Lower leg skin (tissue), 3 donors: ENCODE results near the gene CLPTM1L.

Source experiments
- CTCF ChIP-seq, 3 donors: fragments of 450-650 bp; IDR thresholded peaks; one replicate each; pipeline ENCODE4 v1.5.1; 2016; ENCODE audit warnings: antibody characterized with exemption in 3 of 3, mild to moderate bottlenecking in 3 of 3, moderate library complexity in 2 of 3
- POLR2A ChIP-seq, 2 donors: fragments of 450-650 bp; IDR thresholded peaks; one replicate each; pipeline ENCODE4 v1.6.1; 2016 to 2017; ENCODE audit warnings: antibody characterized with exemption in 2 of 2, mild to moderate bottlenecking in 1 of 2, moderate library complexity in 1 of 2

- TF ChIP-seq CTCF (IDR thresholded peaks at IDR 0.05): no peak
- no peak for TF ChIP-seq POLR2A (IDR thresholded peaks at IDR 0.05)
These were observed 43.0 kb upstream of the CLPTM1L start for GRCh38 chr5:1387876-1388275.
